ENCODE results near the gene ATXN7L1. TPM values are rescaled to one million over a fixed set of nuclear protein-coding genes. Genes with fewer than 3 reads are reported as not detected.

The ATXN7L1 gene
- total and polyA plus RNA-seq, 2 experiments from 2014 or later: 6.4 to 8.6 TPM

GRCh38 chr7:105863876-105864275 is 12.5 kb downstream of the ATXN7L1 start:
- H3K9me3 ChIP-seq (ENCODE audit: low read depth): no peaks in the 10 kb centered on the region
- TF ChIP-seq CTCF (IDR thresholded peaks at IDR 0.05; ENCODE audit: low read depth, low read length): no peak
- DNase-seq (ENCODE audit: low read depth in 1 of 2, low spot score in 1 of 2): no peak

GRCh38 chr7:105862770-105863169 is 13.6 kb downstream of the ATXN7L1 start:
- no peaks in the 10 kb centered on the region for H3K36me3 ChIP-seq
- H3K4me3 ChIP-seq: no peak overlapping the region
- TF ChIP-seq CTCF (IDR thresholded peaks at IDR 0.05; ENCODE audit: low read depth, low read length): no peak
- no peak overlapping the region for H3K27ac ChIP-seq
- no peaks in the 10 kb centered on the region for H3K9me3 ChIP-seq (ENCODE audit: low read depth)
- H3K27me3 ChIP-seq: no peaks in the 10 kb centered on the region
- no peak for DNase-seq (ENCODE audit: low read depth in 1 of 2, low spot score in 1 of 2)
- H3K4me1 ChIP-seq (ENCODE audit: low read depth): peaks cover 5% of the 10 kb centered on the region

More at GRCh38 chr7:105863876-105864275, 12.5 kb downstream of the ATXN7L1 start:
- no peak overlapping the region for H3K4me3 ChIP-seq
- H3K27ac ChIP-seq: no peak overlapping the region
- no peaks in the 10 kb centered on the region for H3K27me3 ChIP-seq
- H3K36me3 ChIP-seq: no peaks in the 10 kb centered on the region
- peaks cover 5% of the 10 kb centered on the region for H3K4me1 ChIP-seq (ENCODE audit: low read depth)

DNA sequence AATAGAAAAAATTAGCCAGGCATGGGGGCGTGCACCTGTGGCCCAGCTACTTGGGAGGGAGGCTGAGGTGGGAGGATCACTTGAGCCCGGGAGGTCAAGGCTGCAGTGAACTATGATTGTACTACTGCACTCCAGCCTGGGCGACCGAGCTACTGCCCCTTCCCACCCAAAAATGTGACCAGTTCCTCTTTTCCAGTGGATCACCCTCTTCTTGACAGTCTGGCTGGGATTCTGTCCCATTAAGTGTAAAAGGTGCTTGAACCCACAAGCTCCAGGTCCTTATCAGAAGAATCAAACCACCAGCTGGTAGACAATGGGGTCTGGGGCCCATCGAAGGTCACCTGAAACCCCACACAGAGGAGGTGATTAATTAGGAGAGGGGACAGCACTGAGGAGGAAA is 14.1 kb downstream of the ATXN7L1 start:
- H3K9me3 ChIP-seq (ENCODE audit: low read depth): no peaks in the 10 kb centered on the region
- H3K4me1 ChIP-seq (ENCODE audit: low read depth): peaks cover 5% of the 10 kb centered on the region
- no peak for DNase-seq (ENCODE audit: low read depth in 1 of 2, low spot score in 1 of 2)
- no peak overlapping the region for H3K27ac ChIP-seq
- no peaks in the 10 kb centered on the region for H3K36me3 ChIP-seq
- H3K27me3 ChIP-seq: no peaks in the 10 kb centered on the region
- H3K4me3 ChIP-seq: no peak overlapping the region
- TF ChIP-seq CTCF (IDR thresholded peaks at IDR 0.05; ENCODE audit: low read depth, low read length): no peak

DNA sequence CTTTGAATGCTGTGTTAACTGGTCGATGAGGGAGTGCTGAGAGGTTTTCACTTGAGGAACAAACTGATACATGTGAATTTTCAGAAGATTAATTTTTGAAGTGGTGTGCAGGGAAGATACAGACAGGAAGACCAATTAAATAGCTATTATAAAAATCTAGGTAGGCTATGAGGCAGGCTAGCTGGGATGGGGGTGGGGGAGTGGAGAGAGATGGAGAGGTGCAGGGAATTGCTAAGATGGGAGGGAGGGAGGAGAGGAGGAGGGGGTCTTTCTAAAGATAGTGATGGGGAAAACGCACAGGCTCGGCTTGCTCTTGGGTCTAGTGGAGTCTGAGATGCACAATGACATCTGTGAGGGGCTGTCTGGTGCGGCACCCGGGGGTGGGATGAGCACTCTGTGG is 15.2 kb downstream of the ATXN7L1 start:
- no peak overlapping the region for H3K27ac ChIP-seq
- H3K9me3 ChIP-seq (ENCODE audit: low read depth): no peaks in the 10 kb centered on the region
- DNase-seq (ENCODE audit: low read depth in 1 of 2, low spot score in 1 of 2): no peak
- H3K36me3 ChIP-seq: no peaks in the 10 kb centered on the region
- peaks cover 5% of the 10 kb centered on the region for H3K4me1 ChIP-seq (ENCODE audit: low read depth)
- no peak for TF ChIP-seq CTCF (IDR thresholded peaks at IDR 0.05; ENCODE audit: low read depth, low read length)
- no peaks in the 10 kb centered on the region for H3K27me3 ChIP-seq
- H3K4me3 ChIP-seq: no peak overlapping the region

- TF ChIP-seq CTCF (IDR thresholded peaks at IDR 0.05; ENCODE audit: low read depth, low read length): no peak
- no peaks in the 10 kb centered on the region for H3K9me3 ChIP-seq (ENCODE audit: low read depth)
- no peaks in the 10 kb centered on the region for H3K27me3 ChIP-seq
- no peak overlapping the region for H3K4me3 ChIP-seq
- peaks cover 5% of the 10 kb centered on the region for H3K4me1 ChIP-seq (ENCODE audit: low read depth)
- no peak for DNase-seq (ENCODE audit: low read depth in 1 of 2, low spot score in 1 of 2)
- no peaks in the 10 kb centered on the region for H3K36me3 ChIP-seq
- H3K27ac ChIP-seq: no peak overlapping the region
Measured at GRCh38 chr7:105860793-105861192, 15.6 kb downstream of the ATXN7L1 start.
